ENCODE data around the gene DDRGK1.
"Not testable (repeated sequence)": the region's sequence is repeated elsewhere in the genome, so short reads cannot be mapped to it uniquely, and the experiment has no call there.

The DDRGK1 gene

GRCh38 chr20:3164763-3165410, 39.6 kb downstream of the DDRGK1 start:
- no peak for DNase-seq (ENCODE audit: low spot score)

GRCh38 chr20:3164043-3164762, 40.3 kb downstream of the DDRGK1 start:
- DNase-seq (ENCODE audit: low spot score) = no peak

GRCh38 chr20:3163099-3164042, 41.1 kb downstream of the DDRGK1 start:
- no peak for DNase-seq (ENCODE audit: low spot score)

DNA sequence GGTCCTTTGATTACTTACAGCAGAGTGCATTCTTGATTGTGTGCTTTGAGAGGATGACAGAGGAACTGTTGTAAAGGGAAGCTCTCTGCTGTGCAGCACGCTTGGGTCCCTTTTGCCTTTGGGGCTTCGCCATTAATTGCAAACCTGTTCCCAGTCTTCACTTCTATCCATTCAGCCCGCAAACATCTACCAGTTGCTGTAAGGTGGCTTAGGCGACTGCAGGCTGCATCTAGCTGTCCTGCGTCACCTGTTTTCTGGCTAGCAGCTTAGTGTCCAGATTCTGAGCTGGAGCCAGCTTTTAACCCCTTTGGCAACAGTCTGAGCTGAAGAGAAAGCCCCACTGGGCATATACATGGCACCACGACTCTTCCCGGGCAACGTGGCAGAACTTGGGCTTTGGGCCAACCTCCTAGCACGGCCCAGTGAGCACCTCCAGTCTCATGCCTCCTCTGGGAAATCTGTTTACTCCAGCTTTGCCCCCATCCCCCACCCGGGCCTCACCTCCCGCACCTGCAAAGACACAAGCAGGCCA, 42.3 kb downstream of the DDRGK1 start:
- DNase-seq (ENCODE audit: low spot score) = no peak

DNA sequence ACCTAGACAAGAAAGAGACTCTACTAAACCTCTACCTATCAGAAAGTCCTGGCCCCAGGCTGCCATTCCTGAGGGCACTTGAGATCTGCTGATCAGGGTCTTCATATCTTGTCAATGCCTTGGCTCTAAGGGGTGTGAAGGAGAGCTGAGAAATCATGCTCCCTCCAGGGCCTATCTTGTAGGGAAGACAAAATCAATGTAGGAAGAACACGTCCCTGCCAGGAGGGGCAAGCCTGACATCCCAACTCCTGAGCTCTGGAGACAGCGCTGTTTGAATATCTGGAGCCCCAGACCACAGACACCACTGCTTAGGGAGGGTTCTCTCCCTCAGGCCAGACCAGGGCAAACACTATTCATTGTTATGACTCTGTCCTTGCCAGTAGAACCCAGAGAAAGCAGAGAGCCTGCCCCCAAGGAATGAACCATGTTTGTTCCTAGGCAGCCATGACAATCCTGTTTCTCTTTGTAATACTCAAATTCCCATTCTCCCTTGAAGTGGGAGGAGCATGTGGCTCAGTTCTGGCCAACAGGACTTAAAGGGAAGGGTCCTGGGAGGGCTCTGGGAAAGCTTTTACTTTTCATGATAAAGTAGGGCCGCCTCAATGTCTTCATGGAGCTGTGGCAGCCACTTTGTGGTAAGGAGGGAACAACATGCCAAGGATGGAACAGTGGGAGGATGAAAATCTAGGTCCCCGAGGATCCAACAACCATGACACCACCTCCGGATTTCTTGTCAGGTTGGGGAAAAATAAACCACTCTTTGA, 43.0 kb downstream of the DDRGK1 start:
- no peak for DNase-seq (ENCODE audit: low spot score)

DNA sequence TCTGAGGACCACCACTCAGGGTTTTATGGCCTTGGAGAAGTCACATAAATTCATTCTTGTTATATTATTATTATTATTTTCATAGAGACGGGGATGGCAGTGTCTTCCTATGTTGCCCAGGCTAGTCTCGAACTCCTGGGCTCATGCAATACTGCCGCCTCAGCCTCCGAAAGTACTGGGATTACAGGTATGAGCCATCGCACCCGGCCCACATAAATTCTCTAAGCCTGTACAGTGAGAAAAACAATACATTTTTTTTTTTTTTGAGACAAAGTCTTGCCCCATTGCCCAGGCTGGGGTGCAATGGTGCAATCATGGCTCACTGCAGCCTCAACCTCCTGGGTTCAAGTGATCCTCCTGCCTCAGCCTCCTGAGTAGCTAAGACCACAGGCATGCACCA, 44.1 kb downstream of the DDRGK1 start:
- no peak for DNase-seq (ENCODE audit: low spot score)

- peak; percentile 5 for DNase-seq (ENCODE audit: low spot score)
Observed at GRCh38 chr20:3158968-3159431, 45.5 kb downstream of the DDRGK1 start.

GRCh38 chr20:3157817-3158216, 46.7 kb downstream of the DDRGK1 start:
- DNase-seq (ENCODE audit: low spot score) = no peak

DNA sequence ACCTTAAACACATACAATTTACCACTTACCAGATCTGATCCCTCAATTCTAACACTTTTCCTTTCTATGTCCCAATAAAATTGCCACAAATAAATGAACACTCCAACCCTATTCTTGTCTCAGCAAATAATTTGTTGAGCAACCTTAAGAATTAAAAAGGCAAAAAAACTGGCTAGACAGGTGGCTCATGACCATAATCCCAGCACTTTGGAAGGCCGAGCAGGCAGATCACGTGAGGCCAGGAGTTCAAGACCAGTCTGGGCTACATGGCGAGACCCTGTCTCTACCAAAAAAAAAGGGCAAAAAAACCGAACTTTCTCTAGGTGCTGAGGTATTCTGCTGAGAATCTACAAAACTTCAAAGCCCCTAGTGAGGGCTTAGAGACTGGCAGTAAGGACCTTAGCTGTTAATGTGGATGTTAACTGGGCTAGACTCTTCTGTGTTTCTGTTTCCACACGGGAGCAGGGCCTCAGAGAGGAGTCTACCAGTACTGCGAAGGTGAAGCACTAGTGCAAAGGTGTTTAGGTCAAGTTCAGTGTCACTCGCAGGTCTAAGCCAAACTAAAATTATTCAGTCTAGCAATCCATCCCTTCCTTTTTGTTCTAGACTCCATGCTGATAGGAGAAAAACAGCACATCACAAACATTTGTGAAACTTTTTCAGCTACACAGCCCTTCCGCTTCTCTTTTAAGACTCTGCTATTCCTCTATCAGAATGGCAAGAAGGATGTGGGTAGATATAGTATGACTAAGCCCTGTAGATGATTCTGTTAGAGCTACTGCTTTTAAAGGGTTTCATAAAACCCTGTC, 47.5 kb downstream of the DDRGK1 start:
- no peak for DNase-seq (ENCODE audit: low spot score)

DNA sequence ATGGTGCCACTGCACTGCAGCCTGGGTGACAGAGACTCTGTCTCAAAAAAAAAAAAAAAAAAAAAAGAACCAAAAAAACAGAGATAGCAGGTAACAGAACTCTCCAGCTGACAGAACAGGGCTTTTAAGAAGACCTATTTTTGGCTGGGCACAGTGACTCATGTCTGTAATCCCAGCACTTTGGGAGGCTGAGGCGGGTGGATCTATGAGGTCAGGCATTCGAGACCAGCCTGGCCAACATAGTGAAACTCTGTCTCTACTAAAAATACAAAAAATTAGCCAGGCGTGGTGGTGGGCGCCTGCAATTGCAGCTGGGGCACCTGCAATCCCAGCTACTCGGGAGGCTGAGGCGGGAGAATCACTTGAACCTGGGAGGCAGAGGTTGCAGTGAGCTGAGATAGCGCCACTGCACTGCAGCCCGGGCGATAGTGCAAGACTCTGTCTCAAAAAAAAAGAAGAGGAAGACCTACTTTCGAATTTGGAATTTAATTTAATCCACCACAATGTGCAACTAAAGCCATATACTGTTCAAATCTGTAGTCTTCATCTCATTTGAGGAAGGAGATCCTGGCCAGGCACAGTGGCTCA, 52.3 kb downstream of the DDRGK1 start:
- DNase-seq (ENCODE audit: low spot score) = not testable (repeated sequence)

DNA sequence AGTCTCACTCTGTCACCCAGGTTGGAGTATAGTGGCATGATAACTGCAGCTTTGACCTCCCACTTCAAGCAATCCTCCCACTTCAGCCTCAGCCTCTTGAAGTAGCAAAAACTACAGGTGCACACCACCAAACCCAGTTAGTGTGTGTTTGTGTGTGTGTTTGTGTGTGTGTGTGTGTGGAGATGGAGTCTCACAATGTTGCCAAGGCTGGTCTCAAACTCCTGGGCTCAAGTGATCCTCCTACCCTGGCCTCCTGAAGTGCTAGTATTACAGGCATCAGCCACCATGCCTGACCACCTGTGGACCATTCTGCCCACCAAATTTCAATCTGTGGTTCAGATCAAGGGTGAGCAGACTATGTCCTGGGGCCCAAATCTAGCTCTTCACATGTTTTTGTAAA, 53.6 kb downstream of the DDRGK1 start:
- DNase-seq (ENCODE audit: low spot score) = no peak

DNA sequence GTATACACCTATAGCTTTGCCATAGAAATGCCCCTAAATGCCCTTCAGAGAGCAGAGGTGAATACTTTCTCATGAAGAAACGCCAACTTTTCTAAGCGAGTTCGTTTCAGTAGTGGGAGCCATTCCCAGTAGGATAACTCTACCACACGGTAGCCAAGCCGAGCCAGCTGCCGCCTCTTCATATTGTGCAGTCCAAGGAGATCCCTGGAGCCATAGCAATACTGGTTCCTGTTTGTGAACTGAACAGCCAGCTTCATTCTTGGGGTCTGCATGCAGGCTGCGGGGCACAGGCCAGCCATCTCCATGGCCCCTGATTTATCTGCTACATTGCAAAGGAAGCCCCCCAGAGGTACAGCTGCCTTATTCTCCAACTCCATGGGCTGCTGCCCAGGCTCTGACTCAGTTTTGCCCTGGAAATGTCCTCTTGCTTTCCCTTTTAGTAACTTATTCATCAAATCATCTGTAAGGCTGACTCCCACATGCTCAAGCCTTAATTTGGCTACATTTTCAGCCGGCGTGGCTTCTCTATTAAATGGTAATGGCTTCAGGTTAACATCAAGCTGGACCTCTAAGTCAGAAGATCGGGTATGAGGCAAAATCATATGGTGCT, 57.6 kb downstream of the DDRGK1 start:
- peak; percentile 7 for DNase-seq (ENCODE audit: low spot score)

GRCh38 chr20:3141757-3142156, 62.7 kb downstream of the DDRGK1 start:
- DNase-seq (ENCODE audit: low spot score) = no peak
